ENCODE results near the gene PLPPR2.
"Not testable (repeated sequence)": the region's sequence is repeated elsewhere in the genome, so short reads cannot be mapped to it uniquely, and the experiment has no call there.

The PLPPR2 gene, protein sequence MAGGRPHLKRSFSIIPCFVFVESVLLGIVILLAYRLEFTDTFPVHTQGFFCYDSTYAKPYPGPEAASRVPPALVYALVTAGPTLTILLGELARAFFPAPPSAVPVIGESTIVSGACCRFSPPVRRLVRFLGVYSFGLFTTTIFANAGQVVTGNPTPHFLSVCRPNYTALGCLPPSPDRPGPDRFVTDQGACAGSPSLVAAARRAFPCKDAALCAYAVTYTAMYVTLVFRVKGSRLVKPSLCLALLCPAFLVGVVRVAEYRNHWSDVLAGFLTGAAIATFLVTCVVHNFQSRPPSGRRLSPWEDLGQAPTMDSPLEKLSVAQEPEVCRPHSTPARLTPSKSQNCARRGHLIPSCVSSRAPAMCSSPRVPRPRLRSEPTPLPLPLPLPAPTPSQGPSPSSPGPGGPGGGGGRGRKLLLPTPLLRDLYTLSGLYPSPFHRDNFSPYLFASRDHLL

DNA sequence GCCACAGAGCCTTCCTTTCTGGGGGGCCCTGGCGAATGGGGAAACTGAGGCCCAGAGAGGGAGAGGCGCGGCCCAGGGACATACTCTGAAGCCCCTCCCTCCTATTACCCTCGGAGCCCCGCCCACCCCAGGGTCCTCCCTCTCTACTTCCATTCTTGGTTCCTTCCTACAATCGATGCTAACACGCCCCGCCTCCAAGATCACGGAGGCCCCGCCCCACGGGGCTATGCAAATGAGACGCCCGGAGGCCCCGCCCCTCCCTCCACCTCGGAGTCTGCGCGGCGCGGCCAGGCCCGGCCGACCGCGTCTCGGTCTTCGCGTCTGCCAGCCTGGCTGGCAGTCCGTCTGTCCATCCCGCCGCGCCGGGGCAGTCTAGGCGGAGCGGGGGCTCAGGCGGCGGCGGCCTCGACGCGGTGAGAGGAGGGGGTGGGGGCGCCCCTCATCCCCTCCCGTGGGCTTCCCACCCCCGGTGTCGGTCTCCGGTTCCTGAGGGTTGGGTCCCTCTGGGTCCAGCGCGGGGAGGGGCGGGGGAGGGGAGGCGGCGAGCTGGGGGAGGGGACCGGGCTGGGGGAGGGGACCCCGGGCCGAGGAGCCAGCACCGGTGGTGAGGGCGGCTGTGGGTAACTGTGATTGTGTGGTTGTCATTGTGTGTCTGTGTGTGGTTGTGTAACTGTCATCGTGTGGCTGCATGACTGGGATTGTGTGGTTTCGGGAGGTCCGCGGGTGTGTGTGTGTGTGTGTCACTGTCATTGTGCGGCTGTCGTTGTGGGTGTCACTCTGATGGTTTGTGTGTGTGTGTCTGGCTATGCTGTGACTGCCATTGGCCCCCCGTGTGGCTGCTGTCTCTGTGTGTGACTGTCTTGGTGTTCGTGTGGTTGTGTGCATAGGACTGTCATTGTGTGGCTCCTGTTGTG lies at the start of gene PLPPR2:
Gene PLPPR2, plus strand, starts transcription at position 273 of the 914 bp plus-strand sequence. CDS start 2,242 bp downstream, outside the sequence.
- DNase-seq (ENCODE audit: low read depth in 1 of 2, low spot score in 1 of 2): peak; percentile 77 to 78

DNA sequence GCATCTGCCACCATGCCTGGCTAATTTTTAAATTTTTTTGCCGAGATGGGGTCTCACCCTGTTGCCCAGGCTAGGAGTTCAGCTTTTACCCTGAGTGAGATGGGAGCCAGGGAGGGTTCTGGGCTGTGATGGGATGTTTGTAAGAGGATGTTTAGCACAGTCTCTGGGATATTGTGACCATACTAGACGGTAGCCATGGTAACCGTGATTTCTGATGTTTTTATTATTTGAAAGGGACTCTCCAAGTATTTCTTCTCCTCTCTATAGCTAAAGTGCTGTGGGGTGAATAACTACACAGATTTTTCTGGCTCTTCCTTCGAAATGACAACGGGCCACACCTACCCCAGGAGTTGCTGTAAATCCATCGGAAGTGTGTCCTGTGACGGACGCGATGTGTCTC lies 48.9 kb upstream of the PLPPR2 start:
- no peak for DNase-seq (ENCODE audit: low read depth in 1 of 2, low spot score in 1 of 2)

DNA sequence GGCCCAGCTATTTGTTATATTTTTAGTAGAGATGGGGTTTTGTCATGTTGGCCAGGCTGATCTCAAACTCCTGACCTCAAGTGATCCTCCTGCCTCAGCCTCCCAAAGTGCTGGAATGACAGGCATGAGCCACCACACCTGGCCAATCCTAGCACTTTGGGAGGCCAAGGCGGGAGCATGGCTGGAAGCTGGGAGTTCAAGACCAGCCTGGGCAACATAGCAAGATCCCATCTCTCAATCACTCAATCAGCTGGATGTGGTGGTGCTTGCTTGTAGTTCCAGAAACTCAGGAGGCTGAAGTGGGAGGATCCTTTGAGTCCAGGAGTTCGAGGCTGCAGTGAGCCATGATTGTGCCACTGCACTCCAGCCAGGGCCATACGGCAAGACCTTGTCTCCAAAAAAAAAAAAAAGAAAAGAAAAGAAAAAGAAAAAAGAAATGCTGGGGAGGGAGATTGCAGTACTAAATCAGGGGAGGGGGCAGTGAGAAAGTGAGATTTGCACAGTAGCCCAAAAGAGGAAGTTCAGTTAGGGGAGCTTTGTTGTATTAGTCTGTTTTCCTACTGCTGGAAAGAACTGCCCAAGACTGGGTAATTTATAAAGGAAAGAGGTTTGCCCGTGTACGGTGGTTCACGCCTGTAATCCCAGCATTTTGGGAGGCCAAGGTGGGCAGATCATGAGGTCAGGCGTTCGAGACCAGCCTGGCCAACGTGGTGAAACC lies 34.8 kb upstream of the PLPPR2 start:
- DNase-seq (ENCODE audit: low read depth in 1 of 2, low spot score in 1 of 2): not testable (repeated sequence)

DNA sequence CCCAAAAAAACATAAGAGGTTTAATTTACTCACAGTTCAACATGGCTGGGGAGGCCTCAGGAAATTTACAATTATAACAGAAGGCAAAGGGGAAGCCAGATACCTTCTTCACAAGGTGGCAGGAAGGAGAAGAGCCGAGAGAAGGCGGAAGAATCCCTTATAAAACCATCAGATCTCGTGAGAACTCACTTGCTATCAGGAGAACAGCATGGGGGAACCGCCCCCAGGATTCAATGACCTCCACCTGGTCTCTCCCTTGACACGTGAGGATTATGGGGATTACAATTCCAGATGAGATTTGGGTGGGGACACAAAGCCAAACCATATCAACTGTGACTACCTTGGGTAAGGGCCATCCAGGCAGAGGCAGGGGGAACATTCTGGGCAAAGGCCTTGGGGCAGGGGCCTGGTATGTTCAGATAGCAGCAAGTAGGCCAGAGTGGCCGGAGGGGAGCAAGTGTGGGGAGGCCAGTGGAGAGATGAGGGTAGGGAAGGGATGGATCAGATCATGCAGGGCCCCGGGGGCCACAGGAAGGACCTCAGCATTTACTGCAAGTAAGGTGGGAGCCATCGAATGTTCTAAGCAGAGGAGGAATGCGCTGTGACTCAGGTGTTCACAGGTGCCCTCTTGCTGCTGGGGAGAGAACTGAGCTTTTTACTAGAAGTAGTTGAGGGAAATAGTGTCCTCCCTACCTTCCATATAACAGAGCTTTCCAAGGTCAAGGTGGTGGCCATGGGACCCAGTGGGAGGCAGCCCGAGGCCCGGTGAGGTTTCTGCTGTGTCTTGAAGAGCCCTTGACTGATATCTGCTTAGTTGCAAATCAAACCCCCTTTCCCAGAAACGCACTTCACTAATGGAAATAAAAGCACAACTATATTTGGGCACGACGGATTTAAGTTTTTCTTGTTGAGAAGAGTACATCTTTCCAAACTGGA lies 33.8 kb upstream of the PLPPR2 start:
- no peak for DNase-seq (ENCODE audit: low read depth in 1 of 2, low spot score in 1 of 2)

DNA sequence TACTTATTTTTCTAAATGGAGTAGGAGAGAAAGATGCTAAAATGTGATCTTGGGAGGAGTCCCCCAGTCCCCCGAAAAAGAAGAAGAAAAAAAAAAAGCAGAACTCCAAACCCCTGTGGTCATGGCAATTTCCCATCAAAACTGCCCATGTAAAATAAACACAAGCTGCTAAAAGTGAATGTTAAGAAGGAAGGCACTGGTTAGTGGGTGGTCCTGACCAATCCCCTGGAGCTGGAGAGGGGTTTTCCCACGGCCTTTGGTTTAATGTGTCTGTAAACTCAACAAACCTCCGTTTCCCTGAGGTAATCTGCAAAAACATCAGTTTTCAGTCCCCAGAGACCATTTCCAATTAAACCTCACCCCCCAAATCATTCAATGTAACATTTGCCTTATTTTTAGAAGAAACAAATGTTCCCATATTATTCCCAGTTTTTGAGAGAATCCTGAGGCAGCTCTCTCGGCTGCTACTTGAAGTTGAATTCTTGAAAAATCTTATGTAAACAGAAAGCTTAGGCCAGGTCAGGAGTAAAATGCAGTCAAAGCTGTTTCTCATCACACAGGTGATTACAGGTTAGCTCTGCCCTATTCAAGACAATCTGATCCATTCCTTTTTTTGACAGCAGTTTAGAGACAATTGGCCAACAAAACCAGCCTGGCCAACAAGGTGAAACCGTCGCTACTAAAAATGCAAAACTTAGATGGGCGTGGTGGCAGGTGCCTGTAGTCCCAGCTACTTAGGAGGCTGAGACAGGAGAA lies 32.8 kb upstream of the PLPPR2 start:
- DNase-seq (ENCODE audit: low read depth in 1 of 2, low spot score in 1 of 2): no peak

DNA sequence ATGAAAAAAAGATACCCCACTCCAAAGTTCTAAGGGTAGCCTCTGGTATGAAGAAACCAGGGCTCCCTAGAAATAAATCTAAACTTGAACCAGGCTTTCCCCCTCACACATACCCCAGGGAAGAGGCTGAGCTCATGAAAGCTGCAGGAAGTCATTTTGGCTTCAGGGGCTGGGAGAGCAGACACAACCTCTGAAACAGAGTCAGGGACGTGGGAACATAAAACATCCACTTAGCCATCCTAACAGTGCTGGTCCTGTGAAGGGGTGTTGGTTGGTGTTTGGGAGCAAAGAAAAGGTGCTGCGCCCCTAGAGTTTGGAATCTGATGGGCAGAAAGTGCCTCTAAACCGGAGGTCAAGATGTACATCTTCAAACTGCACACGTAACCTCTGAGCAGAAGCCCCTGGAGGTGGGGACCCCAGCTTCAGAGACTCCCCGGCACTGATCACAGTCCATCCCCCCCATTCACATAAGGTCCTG lies 31.6 kb upstream of the PLPPR2 start:
- no peak for DNase-seq (ENCODE audit: low read depth in 1 of 2, low spot score in 1 of 2)

DNA sequence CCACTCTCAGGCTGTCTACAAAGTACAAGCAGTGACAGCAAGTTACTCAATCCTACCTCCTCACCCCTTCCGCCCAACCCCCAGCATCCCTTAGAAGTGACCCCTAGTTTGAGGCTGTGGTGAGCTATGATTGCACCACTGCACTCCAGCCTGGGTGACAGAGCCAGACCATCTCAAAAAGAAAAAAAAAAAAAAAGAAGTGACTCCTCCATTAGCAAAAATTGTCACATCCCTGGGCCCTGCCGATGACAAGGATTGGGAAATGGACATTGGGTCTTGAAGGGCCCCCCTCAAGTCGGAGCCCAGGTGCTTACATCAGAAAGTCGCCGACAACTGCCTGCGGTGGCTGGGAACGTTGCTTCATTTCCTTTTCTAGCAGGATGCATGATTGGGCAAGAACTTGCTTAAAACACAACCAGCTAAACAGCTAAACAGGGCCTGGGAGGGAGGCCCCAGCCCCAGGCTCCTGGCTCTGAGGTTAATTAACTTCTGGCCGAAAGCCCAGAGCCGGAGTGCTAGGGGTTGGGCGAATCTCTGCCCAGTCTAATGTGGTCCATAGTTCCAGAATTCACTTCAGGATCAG lies 31.1 kb upstream of the PLPPR2 start:
- no peak for DNase-seq (ENCODE audit: low read depth in 1 of 2, low spot score in 1 of 2)

DNA sequence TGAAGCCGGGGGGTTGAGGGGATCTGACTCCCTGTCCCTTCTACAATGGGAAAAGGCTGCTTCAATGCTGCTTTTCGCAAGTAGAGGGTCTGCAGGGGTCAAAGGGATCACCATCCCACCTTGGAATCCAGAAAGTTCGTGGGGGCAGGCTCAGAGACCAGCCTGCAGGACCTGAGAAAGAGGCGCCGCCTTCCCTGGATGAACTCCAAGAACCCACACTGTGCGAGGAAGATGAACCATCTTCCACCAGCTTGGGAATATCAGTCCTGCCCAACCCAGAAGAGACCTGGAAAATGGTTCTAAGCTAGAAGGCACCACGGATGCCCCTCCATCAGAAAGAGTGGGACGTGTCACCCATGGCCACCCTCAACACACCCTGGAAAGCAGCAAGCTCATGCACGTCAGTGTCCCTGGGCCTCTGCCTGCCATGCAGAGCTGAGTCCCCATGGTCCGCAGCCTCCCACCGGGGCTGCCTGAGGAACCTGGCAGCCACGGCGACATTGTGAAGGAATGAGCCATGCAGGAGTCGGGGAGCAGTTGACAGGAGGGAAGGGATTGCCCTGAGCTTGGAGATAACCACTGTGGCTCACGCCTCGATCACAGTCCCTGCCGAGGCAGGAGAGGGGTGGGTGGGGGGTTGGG lies 30.4 kb upstream of the PLPPR2 start:
- no peak for DNase-seq (ENCODE audit: low read depth in 1 of 2, low spot score in 1 of 2)

DNA sequence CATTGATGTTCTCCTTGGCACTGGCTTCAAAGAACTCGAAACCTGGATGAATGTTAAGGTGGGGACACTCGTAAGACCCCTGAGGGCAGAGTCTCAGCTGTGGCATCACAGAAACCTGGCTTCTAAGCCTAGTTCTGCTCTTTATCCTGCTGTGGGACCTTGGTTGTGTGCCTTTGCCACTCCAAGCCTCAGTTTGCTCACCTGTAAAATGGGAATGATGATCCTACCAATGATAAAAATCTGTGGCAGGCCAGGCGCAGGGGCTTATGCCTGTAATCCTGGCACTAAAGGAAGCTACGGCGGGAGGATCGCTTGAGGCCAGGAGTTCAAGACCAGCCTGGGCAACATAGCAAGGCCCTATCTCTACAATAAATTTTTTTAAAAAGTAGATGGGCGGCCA lies 29.7 kb upstream of the PLPPR2 start:
- DNase-seq (ENCODE audit: low read depth in 1 of 2, low spot score in 1 of 2): no peak

DNA sequence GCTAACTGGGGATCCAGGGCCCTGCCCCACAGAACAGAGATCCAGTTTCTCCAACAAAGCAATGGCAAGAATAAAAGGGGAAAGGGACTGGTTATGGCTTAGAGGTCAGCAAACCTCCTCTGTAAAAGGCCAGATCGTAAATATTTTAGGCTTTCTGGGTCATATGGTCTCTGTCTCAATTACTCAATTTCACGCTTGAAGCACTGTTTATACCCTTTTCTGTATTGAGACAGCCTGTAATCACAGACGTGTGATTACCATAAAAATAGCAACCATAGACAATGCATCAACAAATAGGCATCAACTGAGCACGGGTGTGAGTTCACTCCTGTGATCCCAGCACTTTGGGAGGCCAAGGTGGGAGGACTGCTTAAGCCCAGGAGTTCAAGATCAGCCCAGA lies 25.1 kb upstream of the PLPPR2 start:
- DNase-seq (ENCODE audit: low read depth in 1 of 2, low spot score in 1 of 2): no peak

DNA sequence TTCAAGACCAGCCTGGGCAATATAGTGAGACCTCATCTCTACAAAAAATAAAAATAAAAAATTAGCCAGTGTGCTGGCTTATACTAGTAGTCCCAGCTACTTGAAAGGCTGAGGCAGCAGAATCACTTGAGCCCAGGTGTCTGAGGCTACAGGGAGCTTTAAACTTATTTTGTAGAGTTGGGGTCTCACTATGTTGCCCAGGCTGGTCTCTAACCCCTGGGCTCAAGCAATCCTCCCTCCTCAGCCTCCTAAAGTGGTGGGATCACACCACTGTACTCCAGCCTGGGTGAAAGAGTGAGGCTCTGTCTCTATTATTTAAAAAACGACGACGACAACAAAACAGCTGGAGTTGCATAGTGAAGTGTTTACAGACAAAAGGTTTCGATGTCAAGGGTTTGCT lies 23.7 kb upstream of the PLPPR2 start:
- no peak for DNase-seq (ENCODE audit: low read depth in 1 of 2, low spot score in 1 of 2)

DNA sequence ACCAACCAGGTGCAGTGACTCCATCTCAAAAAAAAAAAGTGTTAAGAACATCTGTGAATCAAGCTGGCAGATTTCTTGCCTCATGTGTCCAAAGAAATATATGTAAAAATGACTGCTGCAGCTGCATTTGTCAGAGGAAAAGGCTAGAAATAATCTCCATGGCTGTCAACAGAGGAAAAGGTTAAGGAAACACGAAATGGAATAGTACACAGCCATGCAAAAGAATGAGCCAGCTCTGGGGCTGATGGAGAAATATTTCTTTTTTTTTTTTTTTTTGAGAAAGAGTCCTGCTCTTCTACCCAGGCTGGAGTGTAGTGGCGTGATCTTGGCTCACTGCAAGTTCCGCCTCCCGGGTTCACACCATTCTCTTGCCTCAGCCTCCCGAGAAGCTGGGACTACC lies 22.4 kb upstream of the PLPPR2 start:
- DNase-seq (ENCODE audit: low read depth in 1 of 2, low spot score in 1 of 2): no peak

DNA sequence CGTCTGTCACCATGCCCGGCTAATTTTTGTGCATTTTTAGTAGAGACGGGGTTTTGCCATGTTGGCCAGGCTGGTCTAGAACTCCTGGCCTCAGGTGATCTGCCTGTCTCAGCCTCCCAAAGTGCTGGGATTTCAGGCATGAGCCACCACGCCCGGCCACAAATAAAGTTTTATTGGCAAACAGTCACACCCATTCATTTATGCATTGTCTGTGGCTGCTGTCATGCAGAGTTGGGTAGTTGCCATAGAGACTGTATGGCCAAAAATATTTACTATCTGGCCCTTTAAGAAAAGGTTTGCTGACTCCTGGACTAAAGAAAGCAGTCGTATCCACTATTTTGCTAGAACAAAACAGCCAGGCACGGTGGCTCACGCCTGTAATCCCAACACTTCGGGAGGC lies 21.4 kb upstream of the PLPPR2 start:
- DNase-seq (ENCODE audit: low read depth in 1 of 2, low spot score in 1 of 2): not testable (repeated sequence)

DNA sequence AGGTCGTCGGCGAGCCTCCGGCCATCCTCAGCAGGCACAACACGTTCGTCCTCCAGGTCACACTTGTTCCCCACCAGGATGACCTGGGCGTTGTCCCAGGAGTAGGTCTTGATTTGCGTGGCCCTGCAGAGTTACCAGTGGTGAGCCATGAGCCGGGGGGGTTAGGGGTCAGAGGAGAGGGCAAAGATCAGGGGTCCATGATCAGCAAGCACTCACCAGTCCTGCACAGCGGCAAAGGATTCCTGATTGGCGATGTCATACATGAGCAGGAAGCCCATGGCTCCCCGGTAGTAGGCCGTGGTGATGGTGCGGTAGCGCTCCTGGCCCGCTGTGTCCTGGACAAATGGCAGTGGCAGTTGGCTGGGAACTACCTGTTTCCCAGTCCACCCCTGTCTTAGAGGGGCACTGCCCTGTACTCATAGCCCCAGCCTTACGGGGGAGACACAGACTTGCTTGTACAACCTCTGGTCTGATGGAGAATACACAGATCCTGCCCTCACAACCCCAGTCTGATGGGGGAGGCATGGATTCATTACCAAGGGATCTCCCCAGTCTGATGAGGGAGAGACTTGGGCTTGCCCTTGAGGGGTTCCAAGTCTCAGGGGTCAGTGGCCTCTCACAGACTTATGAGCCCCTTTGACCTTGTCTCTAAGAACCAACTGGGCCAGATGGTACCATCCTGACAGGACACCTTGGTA lies 19.6 kb upstream of the PLPPR2 start:
- DNase-seq (ENCODE audit: low read depth in 1 of 2, low spot score in 1 of 2): no peak

DNA sequence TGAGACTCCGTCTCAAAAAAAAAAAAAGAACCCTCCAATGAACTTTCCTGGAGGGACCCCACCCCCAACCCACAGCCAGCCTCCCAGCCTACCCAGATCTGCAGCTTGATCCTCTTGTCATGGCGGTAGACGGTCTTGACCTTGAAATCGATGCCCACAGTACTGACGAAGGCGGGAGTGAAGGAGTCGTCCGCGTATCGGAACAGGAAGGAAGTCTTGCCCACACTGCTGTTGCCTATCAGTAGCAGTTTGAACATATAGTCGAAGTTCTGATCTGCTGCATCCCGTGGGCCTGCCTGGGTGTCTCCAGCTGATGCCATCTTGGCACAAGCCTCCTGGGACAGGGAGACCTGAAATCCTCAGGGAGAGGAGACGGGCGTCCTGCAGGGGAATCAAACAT lies 18.2 kb upstream of the PLPPR2 start:
- no peak for DNase-seq (ENCODE audit: low read depth in 1 of 2, low spot score in 1 of 2)

DNA sequence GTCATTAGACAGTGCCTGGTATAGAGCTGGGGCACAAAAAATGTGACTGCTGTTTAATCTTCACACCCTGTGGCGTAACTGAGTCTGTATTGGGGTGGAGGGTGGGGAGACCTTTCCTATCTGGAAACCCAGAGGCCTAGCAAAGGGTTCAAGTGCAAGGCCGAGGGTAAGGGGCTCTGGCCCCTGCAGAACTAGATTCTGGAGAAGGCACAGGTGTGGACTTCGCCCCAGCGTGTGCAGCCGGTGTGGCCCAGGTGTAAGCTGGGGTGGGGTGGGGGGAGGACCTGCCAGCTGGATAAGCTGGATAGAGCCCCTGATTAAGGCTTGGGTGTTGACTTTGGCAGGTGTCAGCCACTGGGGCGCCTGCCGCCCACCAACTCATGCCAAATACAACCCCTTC lies 17.1 kb upstream of the PLPPR2 start:
- no peak for DNase-seq (ENCODE audit: low read depth in 1 of 2, low spot score in 1 of 2)

DNA sequence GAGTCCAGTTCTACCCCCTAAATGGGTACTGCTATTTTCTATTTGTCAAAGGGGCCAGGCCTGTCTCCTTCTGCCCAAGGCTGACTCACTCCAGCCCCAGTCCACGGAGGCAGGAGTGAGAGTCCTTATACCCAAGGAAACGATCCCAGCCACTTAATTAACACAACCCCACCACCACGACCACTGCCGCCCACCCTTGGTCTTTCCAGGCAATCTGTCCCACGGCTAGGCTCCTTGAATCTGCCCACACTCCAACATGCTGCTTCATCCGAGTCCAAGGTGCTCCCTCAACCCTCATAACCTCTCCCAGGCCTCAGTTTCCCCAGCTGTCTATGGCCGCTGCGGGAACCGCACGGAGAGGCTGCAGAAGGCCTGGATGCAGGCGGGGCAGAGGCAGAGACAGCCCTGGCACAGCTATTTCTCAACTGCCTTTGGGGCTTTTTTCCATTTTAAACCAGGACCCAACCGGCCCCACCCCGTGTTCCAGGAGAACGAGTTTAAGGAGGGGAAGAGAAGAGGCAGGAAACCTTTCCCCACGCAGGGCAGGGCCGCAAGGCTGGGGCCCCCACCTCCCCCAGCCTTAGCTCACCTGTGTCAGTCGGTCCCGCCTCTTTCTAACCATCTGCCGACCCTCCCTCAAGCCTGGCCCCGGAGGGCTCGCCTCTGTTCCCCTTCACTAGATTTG lies 16.5 kb upstream of the PLPPR2 start:
- no peak for DNase-seq (ENCODE audit: low read depth in 1 of 2, low spot score in 1 of 2)

All from activated CD4-positive, alpha-beta T cell treated with anti-CD3 and anti-CD28 coated beads, Interleukin-2, amount 50 U/mL, for 24 hours (primary cell).